ENCODE data around the gene CTSS.

The CTSS gene

GRCh38 chr1:150696995-150697927 is 68.3 kb downstream of the CTSS start, which contains the start of gene GOLPH3L (continued):
- no peak for TF ChIP-seq ZBTB8A (tag by site-specific recombination; IDR thresholded peaks at IDR 0.05)
- TF ChIP-seq PRDM4 (tag by site-specific recombination; IDR thresholded peaks at IDR 0.05), result no peak
- peak; percentile 33; the same call in 1 of the 2 replicates for TF ChIP-seq KLF16 (tag by site-specific recombination; IDR thresholded peaks at IDR 0.05)
- TF ChIP-seq ZBTB10 (tag by site-specific recombination; IDR thresholded peaks at IDR 0.05), result no peak
- TF ChIP-seq ZNF366 (tag by site-specific recombination; conservative IDR thresholded peaks at IDR 0.05), result peak; percentile 92
- no peak for TF ChIP-seq RBAK (tag by site-specific recombination; IDR thresholded peaks at IDR 0.05)
- TF ChIP-seq ZNF449 (tag by site-specific recombination; IDR thresholded peaks at IDR 0.05), result no peak
- no peak for TF ChIP-seq OVOL3 (tag by site-specific recombination; IDR thresholded peaks at IDR 0.05)
- no peak for TF ChIP-seq ZNF157 (tag by site-specific recombination; IDR thresholded peaks at IDR 0.05)
- peak; percentile 35 for TF ChIP-seq ZNF335 (tag by site-specific recombination; conservative IDR thresholded peaks at IDR 0.05)
- TF ChIP-seq ZNF138 (tag by site-specific recombination; IDR thresholded peaks at IDR 0.05; ENCODE audit: borderline replicate concordance), result no peak
- TF ChIP-seq ZNF561 (tag by site-specific recombination; IDR thresholded peaks at IDR 0.05; ENCODE audit: borderline replicate concordance), result no peak; the same call in 1 of the 2 replicates
- no peak for TF ChIP-seq ZNF558 (tag by site-specific recombination; IDR thresholded peaks at IDR 0.05)
- peak; percentile 92 for TF ChIP-seq ZNF350 (tag by site-specific recombination; IDR thresholded peaks at IDR 0.05)
- no peak for TF ChIP-seq EGR2 (tag by site-specific recombination; IDR thresholded peaks at IDR 0.05; ENCODE audit: low read depth)
- TF ChIP-seq ZNF391 (tag by site-specific recombination; IDR thresholded peaks at IDR 0.05; ENCODE audit: borderline replicate concordance, low read depth), result no peak
- no peak for TF ChIP-seq ZNF174 (tag by site-specific recombination; IDR thresholded peaks at IDR 0.05)
- no peak for TF ChIP-seq ZNF571 (tag by site-specific recombination; IDR thresholded peaks at IDR 0.05)
- TF ChIP-seq ZNF670 (tag by site-specific recombination; IDR thresholded peaks at IDR 0.05; ENCODE audit: low read depth), result no peak
- no peak for TF ChIP-seq ZNF510 (tag by site-specific recombination; IDR thresholded peaks at IDR 0.05; ENCODE audit: insufficient replicate concordance)
- TF ChIP-seq ZNF24 (tag by site-specific recombination; IDR thresholded peaks at IDR 0.05), result no peak
- TF ChIP-seq ZNF132 (tag by site-specific recombination; IDR thresholded peaks at IDR 0.05; ENCODE audit: borderline replicate concordance), result no peak
- TF ChIP-seq PRDM1 (tag by site-specific recombination; IDR thresholded peaks at IDR 0.05), result no peak
- TF ChIP-seq ZNF48 (tag by site-specific recombination; IDR thresholded peaks at IDR 0.05), result no peak
- TF ChIP-seq ZNF707 (tag by site-specific recombination; IDR thresholded peaks at IDR 0.05), result no peak
- TF ChIP-seq ZNF221 (tag by site-specific recombination; IDR thresholded peaks at IDR 0.05; ENCODE audit: borderline replicate concordance), result no peak
- no peak for TF ChIP-seq KLF7 (tag by site-specific recombination; IDR thresholded peaks at IDR 0.05; ENCODE audit: borderline replicate concordance)
- no peak for TF ChIP-seq ZNF133 (tag by site-specific recombination; IDR thresholded peaks at IDR 0.05)
- no peak for TF ChIP-seq BCL6B (tag by site-specific recombination; IDR thresholded peaks at IDR 0.05)
- no peak for TF ChIP-seq ZNF585B (tag by site-specific recombination; IDR thresholded peaks at IDR 0.05)
- no peak for TF ChIP-seq ZNF626 (tag by site-specific recombination; IDR thresholded peaks at IDR 0.05)
- TF ChIP-seq ZBTB48 (tag by site-specific recombination; IDR thresholded peaks at IDR 0.05), result no peak
- TF ChIP-seq ZNF521 (tag by site-specific recombination; IDR thresholded peaks at IDR 0.05), result no peak

Data from HEK293 (cell line).